NCI-H2107 treated with DMSO at 0.1 percent for 48 hours (cell line): Measurements from ENCODE around the gene SCTR.

ENCODE experiments used
- DNase-seq: peaks from one replicate; lab custom pipeline; 2025; ENCODE audit not compliant: unreplicated experiment; lab: John Stamatoyannopoulos, UW

Gene SCTR

DNA sequence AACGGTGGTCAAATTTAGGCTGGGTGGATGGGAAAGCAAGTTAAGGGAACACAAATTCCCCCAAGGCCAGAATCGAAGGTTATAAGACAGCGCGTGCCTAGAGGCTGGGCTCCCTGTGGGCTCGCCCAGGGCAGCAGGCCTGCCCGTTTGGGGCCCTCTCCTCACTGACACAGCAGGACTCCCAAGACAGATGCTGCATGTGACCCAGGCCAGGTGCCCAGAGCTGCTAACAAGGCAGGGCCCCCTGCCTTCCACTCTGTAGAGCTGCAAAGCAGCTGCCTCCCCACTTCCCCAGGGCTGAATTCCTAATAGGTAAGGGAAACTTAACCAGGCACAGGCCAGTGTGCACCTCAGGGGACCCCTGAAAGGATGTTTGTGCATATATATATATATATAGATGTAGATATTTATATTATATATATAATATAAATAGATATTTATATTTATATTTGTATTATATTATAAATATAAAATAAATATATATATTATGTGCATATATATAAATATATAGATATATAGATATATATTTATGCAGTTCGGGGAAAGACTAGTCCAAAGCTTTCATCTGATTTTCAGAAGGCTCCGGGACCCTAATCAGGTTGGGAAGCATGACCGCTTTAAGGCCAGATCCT, 48.9 kb downstream of the SCTR start:
- DNase-seq: no peak

DNA sequence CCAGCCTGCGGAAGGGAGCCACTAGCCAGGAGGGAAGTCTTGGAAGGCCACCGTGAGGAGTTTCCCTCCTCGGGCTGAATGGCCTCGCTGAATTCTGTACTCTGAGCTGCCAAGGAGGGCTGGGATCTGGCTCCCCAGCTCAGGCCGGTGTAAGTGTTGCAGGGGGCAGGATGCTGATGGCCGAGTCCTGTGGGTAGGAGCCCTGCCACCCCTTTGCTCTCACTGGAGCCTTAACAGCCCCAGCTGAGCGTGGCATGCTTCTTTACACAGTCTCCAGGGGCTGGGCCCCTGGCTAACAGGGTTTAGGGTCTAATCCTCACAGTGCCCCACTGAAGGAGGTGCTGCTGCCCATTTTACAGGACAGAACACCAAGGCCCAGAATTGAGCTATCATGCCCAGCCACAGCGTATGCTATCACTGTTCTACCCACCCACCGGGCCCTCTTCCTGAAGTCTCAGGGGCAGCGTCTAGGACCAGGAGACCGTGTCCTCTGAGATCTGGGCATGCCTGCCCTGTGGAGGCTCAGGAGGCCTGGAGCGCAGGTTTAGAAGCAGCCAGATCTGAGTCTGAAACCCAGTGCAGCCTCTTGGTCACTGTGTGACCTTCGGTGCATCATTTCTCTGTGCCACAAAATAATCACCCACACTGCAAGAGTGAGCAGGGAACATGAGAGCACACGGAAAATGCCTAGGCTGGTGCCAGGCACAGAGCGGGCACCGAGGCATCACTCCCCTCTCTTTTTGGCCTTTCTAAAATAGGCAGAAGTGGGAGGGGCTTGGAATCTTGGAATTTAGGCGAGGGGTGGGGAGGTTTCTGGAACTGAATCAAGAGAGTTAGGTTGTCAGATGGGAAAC, 49.7 kb downstream of the SCTR start:
- DNase-seq: no peak

DNA sequence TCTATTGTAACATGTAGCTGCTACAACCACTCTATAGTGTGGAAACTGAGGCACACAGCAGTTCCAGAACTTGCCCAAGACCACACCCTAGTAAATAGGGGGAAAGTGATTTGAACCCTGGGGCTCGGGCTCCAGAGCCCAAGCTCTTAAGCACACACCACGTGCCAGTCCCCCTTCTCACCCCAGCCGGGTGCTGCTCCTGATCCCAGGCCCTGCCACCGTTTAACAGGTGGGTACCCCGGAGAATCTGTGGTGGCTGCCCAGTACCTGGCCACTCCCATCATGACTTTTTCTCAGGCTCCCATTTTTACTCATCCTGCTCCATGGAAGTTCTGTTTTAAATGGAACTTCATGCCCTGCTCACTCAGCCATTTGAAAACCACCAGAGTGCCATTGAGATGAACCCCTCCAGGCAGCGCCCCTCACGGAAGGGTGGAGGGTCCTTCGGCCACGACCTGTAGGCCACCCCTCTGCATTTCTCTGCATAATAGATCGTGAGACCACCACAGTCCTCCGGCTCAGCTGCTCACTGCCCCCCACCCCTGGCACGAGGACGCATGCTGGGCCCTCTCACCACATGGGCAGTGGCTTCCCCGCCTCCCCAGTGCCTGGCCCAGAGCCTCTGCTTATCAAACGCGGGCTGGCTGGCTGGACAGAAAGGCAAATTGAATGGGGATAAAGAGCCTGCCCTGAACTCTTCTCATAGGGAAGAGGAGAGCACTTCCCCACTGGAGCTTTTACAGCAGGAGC, 50.5 kb downstream of the SCTR start:
- no peak for DNase-seq

DNA sequence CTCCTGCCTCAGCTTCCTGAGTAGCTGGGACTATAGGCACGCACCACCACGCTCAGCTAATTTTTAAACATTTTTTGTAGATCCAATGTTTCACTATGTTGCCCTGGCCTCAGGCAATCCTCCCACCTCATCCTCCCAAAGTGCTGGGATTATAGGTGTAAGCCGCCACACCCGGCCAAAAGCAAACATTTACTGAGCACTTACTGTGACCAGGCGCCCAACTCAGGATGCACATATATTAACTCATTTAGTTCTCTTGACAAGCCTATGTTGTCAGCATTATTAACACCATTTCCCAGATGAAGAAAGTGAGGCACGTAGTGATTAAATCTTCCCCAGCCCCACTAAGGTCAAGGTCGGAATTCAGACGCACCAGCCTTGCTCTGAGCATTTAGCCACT, 51.5 kb downstream of the SCTR start:
- no peak for DNase-seq

DNA sequence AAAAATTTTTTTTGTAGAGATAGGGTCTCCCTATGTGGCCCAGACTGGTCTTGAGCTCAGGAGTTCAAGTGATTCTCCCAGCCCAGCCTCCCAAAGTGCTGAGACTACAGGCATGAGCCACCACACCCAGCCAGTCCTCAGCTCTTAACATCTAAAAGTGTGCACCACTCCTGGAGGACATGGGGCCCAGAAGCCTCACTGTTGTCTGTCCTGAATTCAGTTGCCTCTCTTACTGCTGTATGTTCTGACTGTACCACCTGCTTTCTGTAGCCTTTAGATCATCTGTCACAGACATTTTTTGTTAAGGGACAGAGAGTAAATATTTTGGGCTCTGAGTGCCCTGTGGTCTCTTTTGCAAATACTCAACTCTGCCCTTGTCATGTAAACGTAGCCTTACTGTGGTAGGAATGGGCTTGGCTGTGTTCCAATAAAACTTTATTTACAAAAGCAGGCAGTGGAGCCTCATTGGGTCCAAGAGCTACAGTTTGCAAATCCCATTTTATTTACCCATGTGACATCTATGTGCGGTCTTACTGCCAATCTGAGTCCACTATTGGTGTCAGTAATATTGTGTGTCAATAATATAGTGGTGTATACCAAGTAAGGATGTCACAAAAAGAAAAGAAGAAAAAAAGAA, 54.5 kb downstream of the SCTR start:
- peak; percentile 43 for DNase-seq

DNA sequence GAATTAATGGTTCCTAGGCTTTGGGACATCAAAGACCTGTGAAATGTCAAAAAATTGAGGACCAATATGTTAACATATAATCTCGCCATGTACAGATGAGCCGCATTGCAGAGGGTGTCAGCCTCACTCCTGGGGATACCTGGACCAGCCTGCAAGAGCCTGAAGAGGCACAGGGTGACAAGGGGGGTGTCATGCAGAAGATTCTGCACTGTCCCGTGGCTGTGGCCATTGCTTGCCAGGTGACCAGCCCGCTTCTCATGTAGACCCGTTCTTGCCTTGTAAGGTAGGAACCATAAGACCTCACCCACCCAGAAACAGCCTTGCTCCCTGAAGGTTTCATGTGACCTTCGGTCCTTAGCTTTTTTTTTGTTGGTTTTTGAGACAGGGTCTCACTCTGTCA, 55.2 kb downstream of the SCTR start:
- no peak for DNase-seq

DNA sequence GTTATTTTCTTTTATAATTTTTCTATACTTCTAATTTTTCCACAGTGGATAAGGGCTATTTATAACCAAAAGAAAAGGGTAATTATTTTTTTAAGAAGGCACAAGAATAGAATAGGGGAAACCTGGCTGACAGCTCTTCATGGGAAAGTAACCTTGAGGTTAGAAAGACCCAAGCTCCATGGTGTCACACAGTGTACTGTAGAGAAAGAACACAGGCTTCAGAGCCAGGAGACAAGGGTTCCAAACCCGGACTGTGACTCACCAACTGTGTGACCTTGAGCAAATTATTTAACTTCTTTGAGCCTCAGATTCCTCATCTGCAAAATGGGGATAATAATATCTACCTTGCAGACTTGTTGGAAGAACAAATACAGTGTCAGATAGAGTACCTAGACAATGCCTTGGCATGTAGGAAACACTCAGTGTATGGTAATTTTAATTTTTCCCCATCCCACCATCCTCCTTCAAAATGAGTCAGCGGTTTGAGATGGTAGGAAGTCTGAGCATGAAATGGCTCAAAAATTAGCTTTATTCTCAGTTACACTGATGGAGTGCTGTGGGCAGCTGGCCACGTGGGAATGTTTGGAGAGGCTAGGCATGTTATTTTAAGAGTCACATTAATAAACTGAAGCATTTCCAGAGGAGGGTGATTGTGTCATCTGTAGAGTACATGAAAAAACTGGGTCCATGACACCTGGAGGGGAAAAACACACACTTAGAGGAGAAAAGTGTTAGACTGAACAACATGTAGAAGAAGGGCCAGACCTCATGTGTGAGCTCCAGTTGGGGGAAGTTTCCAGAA, 55.9 kb downstream of the SCTR start:
- no peak for DNase-seq

DNA sequence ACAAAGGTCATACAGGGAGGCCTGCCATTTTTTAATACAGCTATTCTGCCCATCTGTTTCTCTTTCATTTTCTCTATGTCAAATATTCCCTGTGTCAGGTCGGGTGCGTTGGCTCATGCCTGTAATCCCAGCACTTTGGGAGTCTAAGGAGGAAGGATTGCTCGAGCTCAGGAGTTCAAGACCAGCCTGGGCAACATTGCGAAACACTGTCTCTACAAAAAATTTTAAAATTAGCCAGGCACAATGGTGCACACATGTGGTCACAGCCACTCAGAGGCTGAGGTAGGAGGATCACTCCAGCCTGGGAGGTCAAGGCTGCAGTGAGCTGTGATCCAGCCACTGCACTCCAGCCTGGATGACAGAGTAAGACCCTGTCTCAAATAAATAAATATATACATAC, 57.9 kb downstream of the SCTR start:
- no peak for DNase-seq

DNA sequence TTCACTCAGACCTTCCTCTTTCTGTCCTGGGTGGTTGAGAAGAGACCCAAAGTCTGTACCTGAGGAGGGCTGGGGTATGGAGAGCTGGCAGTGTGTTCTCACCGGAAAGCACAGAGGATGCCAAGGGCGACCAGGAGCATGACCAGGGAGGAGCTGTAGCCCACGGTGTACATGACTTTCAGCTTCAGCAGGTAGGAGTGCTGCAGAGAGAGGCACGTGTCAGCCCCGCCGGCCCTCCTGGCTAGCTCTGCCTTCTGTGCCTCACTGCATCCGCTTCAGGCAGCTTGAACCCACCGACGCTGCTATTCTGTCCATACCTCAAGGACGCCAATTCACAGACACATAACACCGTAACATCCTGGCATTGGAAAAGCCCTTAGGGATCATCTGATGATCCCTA, 58.6 kb downstream of the SCTR start:
- DNase-seq: no peak

DNA sequence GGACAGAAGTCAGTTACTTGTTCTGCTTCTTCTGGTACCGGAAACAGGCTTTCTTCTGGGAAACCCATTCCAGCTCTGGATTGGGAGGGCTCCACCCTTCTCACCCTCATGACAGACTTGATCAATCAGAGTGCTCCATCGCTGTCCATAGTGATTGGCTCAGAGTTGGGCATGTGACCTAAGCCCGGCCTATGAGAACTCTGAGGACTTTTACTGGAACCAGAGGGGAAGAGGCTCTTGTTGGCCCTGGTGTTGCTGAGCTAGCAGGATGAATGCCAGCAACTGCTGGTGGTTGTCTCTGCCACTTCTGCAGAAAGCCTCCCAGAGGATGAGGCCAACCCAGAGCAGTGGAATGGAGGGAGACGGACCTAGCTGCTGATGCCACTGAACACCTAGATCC, 59.3 kb downstream of the SCTR start:
- DNase-seq: no peak

DNA sequence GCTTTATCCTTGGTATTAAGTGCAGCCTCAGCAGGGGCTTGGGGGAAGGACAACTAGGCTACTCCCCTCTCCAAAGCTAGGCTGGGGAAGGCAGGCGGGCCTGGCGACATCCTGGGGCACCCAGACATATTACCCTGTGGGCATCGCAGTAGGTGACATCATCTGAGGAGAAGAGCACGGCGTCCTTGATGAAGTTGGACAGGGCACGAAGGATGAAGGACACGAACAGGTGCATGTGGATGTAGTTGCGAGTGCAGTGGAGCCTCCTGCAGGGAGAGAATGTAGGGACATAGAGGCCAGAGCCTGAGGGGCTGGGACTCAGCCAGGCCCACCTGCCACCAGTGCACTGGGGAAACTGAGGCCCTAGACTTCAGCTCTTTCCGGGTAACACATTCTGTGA, 60.3 kb downstream of the SCTR start:
- DNase-seq: no peak

DNA sequence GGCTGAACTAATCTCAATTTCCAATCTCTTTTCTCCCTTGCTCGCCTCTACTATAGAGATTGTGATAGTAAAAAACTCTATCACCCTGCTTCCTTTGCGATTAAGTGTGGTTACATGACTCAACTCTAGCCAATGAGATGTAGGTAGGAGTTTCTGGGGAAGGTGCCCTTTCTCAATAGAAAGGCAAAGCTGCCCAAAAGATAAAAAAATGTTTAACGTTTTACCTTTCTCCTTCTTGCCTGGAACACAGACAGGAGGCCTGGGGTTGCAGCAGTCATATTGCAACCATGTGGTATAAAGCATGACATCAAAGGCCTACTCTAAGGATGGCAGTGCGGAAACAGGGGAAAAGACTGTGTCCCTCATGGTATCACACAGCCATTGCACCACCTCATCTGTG, 61.1 kb downstream of the SCTR start:
- DNase-seq: no peak

DNA sequence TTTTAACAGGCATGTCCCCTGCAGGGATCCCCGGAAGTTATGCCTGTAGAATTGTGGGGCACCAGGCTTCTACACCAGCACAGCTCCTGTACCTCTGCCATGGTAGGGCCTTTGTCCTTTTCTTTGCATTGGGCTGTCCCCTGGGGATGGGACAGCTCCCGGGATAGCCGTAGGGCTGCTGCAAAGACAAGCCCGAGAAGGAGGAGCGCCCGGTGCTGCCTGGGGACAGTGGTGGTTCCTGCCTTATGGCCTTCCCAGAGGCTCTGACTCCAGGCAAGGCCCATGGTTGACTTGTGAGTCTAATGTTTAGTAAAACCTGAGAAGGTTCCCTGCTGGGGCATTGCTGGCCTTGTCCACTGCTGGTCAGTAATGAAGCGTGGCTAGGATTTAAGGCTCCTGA, 61.7 kb downstream of the SCTR start:
- no peak for DNase-seq

DNA sequence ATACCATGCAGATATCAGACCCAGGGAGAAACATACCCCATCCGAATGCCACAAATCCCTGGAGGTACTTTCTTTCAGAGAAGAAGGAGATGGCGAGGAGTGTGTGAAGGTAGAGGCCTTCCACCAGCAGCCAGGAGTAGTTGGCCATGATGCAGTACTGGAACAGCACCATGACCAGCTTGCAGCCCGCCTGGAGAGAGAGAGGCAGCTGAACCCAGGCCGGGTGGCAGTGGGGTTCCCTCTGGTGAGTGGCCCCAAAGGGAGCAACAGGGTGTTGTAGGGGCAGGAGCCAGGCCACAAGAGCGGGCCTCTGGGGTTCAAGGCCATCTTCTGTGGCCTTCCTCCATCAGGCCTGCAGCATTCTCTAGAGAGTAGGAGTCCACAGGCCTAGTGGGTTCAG, 62.5 kb downstream of the SCTR start:
- DNase-seq: no peak

DNA sequence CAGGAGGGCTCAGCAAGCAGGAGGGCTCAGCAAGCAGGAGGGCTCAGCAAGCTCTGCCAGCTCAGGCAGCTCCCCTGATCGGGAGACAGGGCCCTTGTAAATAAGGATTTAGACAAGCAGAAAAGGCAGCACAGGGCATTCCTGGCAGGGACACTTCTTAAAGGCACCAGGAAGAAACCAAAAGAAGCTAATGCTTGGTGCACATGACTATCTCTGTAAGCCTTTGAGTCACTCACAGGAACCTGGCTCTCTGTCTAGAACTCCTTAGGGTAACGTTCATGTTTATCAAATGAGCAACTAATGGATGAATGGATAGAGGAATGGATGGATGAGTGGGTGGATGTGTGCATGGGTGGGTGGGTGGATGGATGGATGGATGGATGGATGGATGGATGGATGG, 64.2 kb downstream of the SCTR start:
- no peak for DNase-seq

DNA sequence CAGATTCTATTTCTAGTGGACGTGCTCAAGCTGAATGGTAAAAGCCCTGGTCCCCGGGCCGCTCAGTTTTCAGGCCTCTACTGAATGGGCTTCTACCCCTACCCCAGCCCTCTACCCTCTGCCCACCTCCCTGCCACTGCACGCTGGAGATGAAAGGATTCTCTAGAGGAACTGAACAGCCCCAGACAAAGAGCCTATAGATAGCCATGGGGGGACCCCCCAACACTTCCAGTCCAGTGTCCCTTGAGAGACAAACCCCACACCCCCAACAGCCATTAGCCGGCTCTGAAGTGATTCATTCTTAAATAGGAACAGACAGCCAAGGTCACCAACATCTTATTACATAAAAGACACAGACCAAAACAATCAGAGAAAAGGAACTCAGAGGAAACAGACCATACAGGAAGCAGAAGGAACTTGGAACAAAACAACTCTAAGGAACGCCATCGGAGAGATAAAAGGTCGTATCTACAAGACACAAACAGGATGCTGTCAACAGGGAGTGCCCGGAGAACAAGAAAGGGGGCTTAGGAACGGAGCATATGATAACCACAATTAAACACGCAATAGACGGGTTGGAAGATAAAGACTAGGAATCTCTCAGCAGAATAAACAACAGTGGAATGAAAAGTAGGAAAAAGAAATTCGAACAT, 69.1 kb downstream of the SCTR start:
- no peak for DNase-seq

DNA sequence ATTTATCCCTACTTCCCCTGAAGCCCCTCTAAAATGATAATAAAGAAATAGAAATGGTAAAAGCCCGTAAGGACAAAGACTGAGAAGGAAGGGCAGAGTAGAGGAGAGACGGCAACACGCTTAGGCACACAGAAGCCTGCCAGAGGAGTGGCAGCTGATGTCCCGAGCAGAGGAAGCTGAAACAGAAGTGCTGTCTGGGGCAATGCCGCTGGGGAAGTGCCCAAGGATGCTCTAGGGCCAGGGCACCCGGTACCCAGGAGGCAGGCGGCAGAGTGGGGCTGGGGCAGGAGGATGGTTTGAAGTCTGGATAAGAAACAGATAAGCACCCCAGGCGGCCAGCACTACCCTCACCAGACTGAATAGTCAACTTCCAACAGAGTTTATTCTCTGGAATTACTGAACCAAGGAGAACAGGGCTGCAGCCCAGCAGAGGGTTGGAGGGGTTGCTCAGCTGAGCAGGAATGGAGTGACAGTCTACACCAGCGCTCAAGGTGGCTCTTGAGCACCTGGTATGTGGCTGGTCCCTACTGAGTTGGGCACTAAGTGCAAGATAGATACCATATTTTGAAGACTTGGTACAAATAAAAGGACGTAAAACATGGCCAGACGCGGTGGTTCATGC, 70.2 kb downstream of the SCTR start:
- no peak for DNase-seq

DNA sequence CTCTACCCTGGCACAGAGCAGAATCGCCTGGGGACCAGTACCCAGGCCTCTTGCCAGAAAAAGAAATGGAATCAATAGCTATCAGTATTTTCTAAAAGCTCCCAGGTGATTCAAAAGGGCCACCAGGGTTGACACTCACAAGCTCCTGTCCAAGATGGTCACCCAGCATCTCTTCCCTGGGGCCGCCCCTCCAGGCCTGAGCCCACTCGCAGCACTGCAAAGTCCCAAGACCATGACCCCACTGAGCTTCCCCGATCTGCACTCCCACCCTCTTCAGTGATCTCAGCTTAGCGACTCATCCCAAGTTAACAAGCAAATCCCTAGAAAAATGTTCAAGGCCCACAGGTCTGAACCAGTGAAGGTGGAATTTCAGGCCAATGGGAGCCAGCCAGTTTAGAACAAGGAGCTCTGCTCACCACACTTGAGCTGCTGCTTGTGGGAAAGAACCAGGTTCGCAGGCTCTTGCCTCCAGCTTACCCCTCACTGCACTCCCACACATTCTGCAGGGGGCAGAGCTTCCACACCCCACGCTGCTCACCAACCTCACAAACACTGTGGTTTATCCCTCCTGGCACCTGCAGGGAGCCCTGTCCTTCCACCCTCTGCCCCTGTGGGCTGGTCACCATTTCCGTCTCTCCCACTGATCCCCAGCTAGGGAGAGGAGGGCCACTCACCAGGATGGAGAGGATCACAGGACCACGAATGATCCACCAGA, 72.8 kb downstream of the SCTR start:
- no peak for DNase-seq

DNA sequence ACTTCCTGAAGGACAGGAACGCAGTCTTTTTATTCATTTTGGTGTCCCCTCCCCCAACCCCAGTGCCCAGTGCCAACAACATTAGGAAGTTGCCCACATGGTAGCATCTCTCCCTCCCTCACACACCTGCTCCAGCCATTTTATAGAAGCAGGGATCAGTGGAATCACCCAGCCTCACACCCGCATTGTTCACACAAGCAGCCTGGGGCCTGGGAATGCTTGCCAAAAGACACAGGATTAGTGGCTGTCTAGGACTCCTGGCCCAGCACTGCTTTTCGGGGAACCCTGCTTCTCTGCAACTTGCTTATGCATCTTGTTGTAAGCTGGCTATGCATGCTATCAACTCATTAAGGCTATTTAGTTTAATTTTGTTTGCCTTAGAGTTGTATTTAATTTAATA, 74.8 kb downstream of the SCTR start:
- DNase-seq: no peak
